GM13976 (cell line): Measurements from ENCODE around the gene PDX1.

ENCODE experiments used
- DNase-seq: peaks from one replicate; pipeline ENCODE4 v3.0.0; 2012; ENCODE audit warnings: low spot score
- CTCF ChIP-seq: IDR thresholded peaks from 2 replicates; pipeline ENCODE4 v1.5.1; 2012; ENCODE audit warnings: borderline replicate concordance, mild to moderate bottlenecking; ENCODE audit not compliant: insufficient read depth; ENCODE audit errors: extremely low read depth, missing control alignments, control extremely low read depth
- in situ Hi-C: fragments of 300-500 bp; cut with MboI; formaldehyde crosslinking; loops from one replicate; pipeline ENCODE4 v1.12.0; 2022; ENCODE audit warnings: low sequenced_read_pairs, mixed read lengths, inconsistent platforms; ENCODE audit not compliant: unreplicated experiment

PDX1 gene

GRCh38 chr13:27919934-27920676 lies at the start of gene PDX1:
Gene PDX1, plus strand, starts transcription at chr13:27920000. Its CDS starts 139 bp downstream, at chr13:27920139.
- TF ChIP-seq CTCF: no peak
- in situ Hi-C loops: no loop called here
- peak; percentile 67 for DNase-seq

GRCh38 chr13:27878274-27878673 lies 41.5 kb upstream of the PDX1 start:
- no peak for DNase-seq
- in situ Hi-C loops: no loop called here
- no peak for TF ChIP-seq CTCF

- no peak for TF ChIP-seq CTCF
- no peak for DNase-seq
- in situ Hi-C loops: no loop called here
Observed at GRCh38 chr13:27889471-27889870, 30.3 kb upstream of the PDX1 start.

GRCh38 chr13:27896726-27897125 lies 23.1 kb upstream of the PDX1 start:
- in situ Hi-C loops: no loop called here
- DNase-seq: no peak
- no peak for TF ChIP-seq CTCF

GRCh38 chr13:27904719-27905118 lies 15.1 kb upstream of the PDX1 start:
- in situ Hi-C loops: no loop called here
- no peak for DNase-seq
- TF ChIP-seq CTCF: no peak

GRCh38 chr13:27905650-27906049 lies 14.2 kb upstream of the PDX1 start:
- DNase-seq: no peak
- in situ Hi-C loops: no loop called here
- TF ChIP-seq CTCF: no peak
